ENCODE measurements around the gene UNC80. TPM values are rescaled to one million over a fixed set of nuclear protein-coding genes. Genes with fewer than 3 reads are reported as not detected.

The UNC80 gene
- total and polyA plus RNA-seq, 2 of the 13 experiments (the other 11 are each of a cell fraction or from before 2014, with no cell fraction given): not detected

GRCh38 chr2:210002158-210003157 lies 230.8 kb downstream of the UNC80 start, which contains the start of gene RPE (continued):
- TF ChIP-seq ZNF687 (CRISPR knock-in tag; IDR thresholded peaks at IDR 0.05): peak; percentile 93
- no peak for TF ChIP-seq KLF11 (CRISPR knock-in tag; IDR thresholded peaks at IDR 0.05)
- no peak for TF ChIP-seq ZBTB46 (CRISPR knock-in tag; IDR thresholded peaks at IDR 0.05; ENCODE audit: borderline replicate concordance)
- no peak; the same call in 1 of the 2 replicates for TF ChIP-seq MED13 (CRISPR knock-in tag; IDR thresholded peaks at IDR 0.05)
- peak; percentile 69 for TF ChIP-seq ERF (CRISPR knock-in tag; IDR thresholded peaks at IDR 0.05)
- TF ChIP-seq SIN3B (IDR thresholded peaks at IDR 0.05; ENCODE audit: low read length): no peak; the same call in 1 of the 2 replicates
- TF ChIP-seq SPEN (CRISPR knock-in tag; IDR thresholded peaks at IDR 0.05; ENCODE audit: low read depth): peak; percentile 98
- no peak for TF ChIP-seq ELK4 (CRISPR knock-in tag; IDR thresholded peaks at IDR 0.05; ENCODE audit: borderline replicate concordance)
- TF ChIP-seq HNRNPL (IDR thresholded peaks at IDR 0.05; ENCODE audit: low read depth, low read length): 0 out of 2 replicates have a peak, but pooled peaks have one; percentile 43
- TF ChIP-seq ARID4A (CRISPR knock-in tag; IDR thresholded peaks at IDR 0.05; ENCODE audit: borderline replicate concordance): peak; percentile 95
- peak; percentile 23; the same call in 1 of the 2 replicates for TF ChIP-seq SRF (IDR thresholded peaks at IDR 0.05; ENCODE audit: low read depth, low read length)
- no peak for TF ChIP-seq ZNF263 (CRISPR knock-in tag; IDR thresholded peaks at IDR 0.05)
- TF ChIP-seq PLRG1 (conservative IDR thresholded peaks at IDR 0.05): no peak
- no peak for TF ChIP-seq FOXO1 (CRISPR knock-in tag; IDR thresholded peaks at IDR 0.05)
- no peak for TF ChIP-seq ZBTB37 (CRISPR knock-in tag; IDR thresholded peaks at IDR 0.05)
